GM19467 (cell line): ENCODE results near the gene FBXL15.

ENCODE experiments used
- ATAC-seq: cut with Tn5 transposase; IDR thresholded peaks from one replicate; pipeline ENCODE4 v1.9.1; 2021; ENCODE audit warnings: mild to moderate bottlenecking, moderate library complexity; ENCODE audit not compliant: unreplicated experiment

FBXL15 gene

GRCh38 chr10:102409604-102410428 lies 10.8 kb upstream of the FBXL15 start:
- ATAC-seq: no peak

GRCh38 chr10:102410429-102411073 lies 10.1 kb upstream of the FBXL15 start:
- no peak for ATAC-seq

GRCh38 chr10:102411341-102412255 lies 9.0 kb upstream of the FBXL15 start:
- no peak for ATAC-seq

- no peak for ATAC-seq
Measured at GRCh38 chr10:102412293-102412692, 8.3 kb upstream of the FBXL15 start.

DNA sequence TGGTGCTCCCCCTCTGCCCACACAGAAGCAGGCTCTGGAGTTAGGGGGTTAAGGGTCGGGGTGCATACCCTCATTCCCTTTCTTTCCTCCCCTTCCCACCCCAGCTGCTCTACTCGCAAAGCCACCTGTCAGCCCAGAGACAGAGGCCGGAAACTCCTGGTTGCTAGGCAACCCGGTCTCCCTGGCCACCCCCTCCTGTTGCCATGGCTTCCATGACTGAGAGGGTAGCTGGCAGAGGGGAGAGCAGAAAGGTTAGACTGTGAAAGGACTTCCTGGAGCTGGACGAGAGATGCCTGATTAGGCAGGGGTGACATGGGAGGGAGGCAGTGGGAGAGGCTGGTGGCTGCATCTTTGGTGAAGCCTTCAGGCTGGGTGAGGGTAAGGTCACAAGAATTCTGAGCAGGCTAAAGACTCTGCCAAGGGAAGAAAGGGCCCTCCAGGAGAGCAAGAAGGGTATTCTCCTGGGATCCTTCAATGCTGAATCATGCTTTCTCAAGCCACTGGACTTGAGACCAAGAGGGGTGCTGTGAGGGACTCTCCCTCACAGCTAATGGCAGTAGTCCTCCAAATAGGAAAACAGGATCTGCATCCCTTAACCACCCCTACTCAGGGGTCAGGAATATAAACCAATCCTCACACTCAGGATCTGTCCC lies 7.5 kb upstream of the FBXL15 start:
- no peak for ATAC-seq

GRCh38 chr10:102413806-102414561 lies 6.7 kb upstream of the FBXL15 start:
- ATAC-seq: no peak

- no peak for ATAC-seq
Measured at GRCh38 chr10:102414749-102415148, 5.9 kb upstream of the FBXL15 start.

- ATAC-seq: no peak
Measured at GRCh38 chr10:102416283-102416682, 4.4 kb upstream of the FBXL15 start.

- no peak for ATAC-seq
Measured at GRCh38 chr10:102416695-102417094, 3.9 kb upstream of the FBXL15 start.

DNA sequence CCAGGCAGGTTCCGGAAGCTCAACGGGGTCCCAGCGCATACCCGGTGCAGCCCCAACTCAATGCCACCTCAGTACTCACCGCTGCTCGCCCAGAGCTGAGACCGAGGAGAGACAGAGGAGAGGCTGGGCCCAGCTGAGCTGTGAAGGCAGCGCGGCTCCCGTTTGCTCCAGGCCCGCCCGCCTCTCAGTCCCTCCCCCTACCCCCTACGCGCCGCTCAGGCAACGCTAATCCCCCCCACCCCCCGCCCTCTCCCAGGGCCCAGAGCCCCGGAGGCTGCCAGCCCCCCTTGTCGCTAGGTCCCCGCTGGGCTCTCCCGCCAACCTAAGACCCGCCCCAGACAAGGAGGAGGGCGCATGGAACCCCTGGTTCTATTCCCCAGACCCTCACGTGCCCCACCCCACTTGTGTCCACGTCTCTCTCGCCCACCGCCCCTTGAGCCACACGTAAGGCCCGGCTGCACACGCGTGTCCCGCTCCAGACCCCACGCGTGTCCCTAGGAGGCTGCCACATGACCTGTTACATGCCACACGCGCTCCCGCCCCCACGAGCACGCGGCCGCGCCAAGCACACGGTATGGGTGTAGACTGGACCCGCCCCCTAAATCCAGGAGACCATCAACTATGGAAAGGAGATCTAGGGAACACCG lies 1.9 kb upstream of the FBXL15 start, which contains the start of gene PSD:
PSD (minus strand) TSS at position 164 of the 647 bp plus-strand sequence. CDS start 1,747 bp downstream, outside the sequence.
- ATAC-seq: no peak

GRCh38 chr10:102419269-102420180 lies 1.1 kb upstream of the FBXL15 start:
- ATAC-seq: no peak

GRCh38 chr10:102420181-102420713 lies 389 bp upstream of the FBXL15 start:
- ATAC-seq: no peak

DNA sequence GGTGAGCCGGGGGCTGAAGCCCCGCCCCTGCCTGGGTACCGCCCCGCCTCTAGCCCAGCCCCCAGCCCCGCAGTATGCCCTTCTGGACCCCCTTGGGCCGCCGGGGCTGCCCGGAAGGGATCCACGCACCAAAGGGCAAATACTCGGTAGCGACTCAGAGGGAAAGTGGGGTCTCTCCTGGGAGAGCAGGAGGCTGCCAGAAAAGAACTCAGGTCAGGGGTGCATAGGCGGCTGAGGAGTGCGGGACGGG lies 796 bp downstream of the FBXL15 start:
- ATAC-seq: no peak

- ATAC-seq: no peak
Measured at GRCh38 chr10:102421757-102422512, 1.3 kb downstream of the FBXL15 start.

DNA sequence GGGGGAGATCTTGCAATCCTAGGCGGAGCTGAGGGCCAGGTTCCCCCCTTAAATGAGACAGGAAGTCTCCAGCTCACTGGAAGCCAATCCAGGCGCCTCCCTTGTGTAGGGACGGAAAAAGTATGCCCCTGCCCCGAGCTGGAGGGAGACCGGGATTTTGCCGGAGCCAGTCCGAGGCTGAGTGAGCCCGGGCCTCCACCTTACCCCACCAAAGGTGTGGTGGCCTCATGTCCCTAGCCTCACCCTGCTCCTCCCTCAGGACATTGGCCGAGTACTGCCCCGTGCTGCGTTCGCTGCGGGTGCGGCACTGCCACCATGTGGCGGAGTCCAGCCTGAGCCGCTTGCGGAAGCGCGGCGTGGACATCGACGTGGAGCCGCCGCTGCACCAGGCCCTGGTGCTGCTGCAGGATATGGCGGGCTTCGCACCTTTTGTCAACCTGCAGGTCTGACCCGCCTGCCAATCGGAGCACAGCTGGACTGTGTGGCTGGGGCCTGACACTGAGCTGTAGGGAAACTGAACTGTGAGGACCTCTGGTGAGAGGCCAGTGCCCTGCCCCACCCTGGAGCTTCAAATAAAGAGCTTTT lies 2.0 kb downstream of the FBXL15 start:
- ATAC-seq: no peak

DNA sequence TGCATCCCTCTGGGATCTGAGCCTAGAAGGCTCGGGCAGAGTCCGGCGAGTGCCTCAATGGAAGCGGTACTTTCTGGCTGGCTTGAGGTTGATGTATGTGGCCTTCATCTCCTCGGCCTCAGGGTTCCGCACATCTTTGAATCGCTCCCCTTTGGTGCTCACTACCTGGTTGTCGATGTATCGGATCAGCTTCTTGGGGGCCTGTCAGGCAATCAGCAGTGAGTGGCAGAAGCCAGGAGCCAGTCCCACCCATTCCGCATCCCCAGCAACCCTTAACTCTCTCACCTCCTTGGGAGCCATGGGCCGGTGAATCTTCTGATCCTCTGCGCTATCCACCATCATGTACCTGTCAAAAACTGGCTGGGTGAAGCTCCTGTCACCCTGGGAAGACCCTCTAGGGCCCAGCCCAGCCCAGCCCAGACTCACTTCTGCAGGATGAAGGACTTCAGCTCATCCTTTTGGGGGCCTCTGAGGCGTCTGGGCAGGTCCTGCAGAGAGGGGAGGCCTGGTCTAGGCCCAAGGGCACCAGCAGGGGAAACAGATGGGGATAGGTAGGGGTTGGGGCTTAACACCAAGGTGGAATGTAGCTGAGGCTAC lies 2.8 kb downstream of the FBXL15 start:
- no peak for ATAC-seq

GRCh38 chr10:102424145-102424544 lies 3.5 kb downstream of the FBXL15 start:
- ATAC-seq: no peak
